ENCODE measurements around the gene SLC46A2. TPM values are rescaled to one million over a fixed set of nuclear protein-coding genes. Genes with fewer than 3 reads are reported as not detected.
A peak's percentile ranks its signal among the peaks of the same experiment; 100 is the strongest.

The SLC46A2 gene, protein sequence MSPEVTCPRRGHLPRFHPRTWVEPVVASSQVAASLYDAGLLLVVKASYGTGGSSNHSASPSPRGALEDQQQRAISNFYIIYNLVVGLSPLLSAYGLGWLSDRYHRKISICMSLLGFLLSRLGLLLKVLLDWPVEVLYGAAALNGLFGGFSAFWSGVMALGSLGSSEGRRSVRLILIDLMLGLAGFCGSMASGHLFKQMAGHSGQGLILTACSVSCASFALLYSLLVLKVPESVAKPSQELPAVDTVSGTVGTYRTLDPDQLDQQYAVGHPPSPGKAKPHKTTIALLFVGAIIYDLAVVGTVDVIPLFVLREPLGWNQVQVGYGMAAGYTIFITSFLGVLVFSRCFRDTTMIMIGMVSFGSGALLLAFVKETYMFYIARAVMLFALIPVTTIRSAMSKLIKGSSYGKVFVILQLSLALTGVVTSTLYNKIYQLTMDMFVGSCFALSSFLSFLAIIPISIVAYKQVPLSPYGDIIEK
- total RNA-seq (2014; rRNA removed): not detected in 2 replicates
- polyA plus RNA-seq (2012): not detected

DNA sequence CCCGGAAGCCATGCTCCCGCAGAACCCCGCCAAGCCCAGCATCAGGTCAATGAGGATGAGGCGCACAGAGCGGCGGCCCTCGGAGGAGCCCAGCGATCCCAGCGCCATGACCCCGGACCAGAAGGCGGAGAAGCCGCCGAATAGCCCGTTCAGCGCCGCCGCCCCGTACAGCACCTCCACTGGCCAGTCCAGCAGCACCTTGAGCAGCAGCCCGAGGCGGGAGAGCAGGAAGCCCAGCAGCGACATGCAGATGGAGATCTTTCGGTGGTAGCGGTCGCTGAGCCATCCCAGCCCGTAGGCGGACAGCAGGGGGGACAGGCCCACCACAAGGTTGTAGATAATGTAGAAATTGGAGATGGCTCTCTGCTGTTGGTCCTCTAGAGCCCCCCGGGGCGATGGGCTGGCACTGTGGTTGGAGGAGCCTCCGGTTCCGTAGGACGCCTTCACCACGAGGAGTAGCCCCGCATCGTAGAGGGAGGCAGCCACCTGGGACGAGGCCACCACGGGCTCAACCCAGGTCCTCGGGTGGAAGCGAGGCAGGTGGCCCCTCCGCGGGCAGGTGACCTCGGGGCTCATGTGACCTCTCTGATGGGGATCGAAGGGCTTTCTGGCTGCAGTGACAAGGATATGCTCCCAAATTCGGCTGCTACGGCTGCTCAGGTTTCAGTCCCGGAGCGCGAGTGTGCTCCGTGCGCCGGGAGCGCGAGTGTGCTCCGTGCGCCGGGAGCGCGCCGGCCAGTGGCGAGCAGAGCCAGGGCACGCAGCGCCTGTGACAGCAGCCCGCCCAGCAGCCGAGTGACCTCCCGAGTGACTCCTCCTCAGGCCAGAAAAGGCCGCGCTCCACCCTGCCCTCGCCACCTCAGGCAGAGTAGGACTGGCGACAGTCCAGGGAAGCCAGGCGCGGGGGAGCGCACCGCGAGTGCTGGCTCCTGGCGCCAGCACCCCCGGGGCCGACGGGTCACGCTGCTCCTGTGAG is at the start of gene SLC46A2:
SLC46A2 (minus strand) TSS at position 771 of the 976 bp plus-strand sequence; CDS start at position 576, 195 bp downstream.
- DNase-seq (ENCODE audit: low read depth): no peak

DNA sequence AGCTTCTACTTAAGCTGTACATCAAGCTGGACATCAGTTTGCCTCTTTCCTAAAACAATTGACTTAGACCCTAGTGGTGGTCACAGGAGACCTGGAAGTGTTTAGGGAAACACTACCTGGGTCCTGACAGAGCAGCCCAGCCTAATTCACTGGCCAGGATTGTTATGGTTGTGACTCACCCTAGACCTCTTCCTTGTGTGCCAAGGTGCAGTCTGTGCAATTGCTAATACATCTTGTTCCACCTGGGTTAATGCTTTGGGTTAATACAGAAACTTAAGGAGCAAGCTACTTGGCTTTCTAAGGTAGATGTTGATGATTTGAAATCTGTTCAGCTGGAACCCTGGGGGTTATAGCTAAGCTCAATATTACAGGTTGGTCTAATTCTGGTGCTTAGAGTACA is 48.7 kb upstream of the SLC46A2 start:
- DNase-seq (ENCODE audit: low read depth): no peak

DNA sequence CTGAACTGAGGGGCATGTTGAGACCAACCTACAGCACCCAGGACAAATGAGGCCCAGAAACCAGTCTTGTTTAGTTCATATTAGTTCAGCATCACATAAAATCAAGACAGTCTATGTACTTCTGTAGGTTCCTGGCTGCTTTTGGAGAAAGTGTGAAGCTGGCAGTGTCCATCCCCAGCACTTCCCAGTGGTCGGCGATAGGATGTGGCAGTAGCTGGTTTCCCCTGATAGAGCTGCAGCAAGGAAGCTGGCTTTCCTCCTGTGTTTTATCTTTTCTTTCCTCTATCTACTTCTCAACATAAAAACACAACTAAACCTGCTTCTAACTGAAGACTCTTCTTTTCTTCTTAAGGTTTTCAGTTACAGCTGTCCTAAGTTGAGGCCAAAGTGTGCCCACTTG is 43.0 kb upstream of the SLC46A2 start:
- no peak for DNase-seq (ENCODE audit: low read depth)

DNA sequence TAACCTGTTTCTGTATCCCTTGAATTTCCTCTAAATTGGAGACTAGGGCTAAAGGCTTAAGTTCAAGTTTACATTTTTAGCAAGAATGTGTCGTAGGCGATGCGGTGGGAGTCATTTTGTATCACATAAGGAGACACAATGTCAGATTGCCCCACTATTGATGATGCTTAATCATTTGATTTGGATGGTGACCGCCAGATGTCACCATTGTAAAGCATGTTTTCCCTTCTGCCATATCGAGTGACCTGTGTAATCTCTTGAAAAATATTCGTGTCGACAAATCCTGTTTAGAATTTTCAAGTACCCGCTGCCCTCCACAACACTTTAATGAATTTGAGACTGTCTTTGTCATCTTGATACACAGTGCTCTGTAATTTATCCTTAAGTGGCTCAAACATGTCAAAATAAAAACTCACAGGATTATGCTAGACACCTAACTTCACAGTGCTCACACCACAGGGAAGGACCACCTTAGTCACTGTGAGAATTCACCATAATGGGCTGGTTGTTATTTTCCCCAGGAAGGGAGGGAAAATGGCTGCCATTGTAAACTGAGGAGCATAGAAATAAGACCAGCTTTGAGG is 34.5 kb upstream of the SLC46A2 start:
- DNase-seq (ENCODE audit: low read depth): peak; percentile 38

DNA sequence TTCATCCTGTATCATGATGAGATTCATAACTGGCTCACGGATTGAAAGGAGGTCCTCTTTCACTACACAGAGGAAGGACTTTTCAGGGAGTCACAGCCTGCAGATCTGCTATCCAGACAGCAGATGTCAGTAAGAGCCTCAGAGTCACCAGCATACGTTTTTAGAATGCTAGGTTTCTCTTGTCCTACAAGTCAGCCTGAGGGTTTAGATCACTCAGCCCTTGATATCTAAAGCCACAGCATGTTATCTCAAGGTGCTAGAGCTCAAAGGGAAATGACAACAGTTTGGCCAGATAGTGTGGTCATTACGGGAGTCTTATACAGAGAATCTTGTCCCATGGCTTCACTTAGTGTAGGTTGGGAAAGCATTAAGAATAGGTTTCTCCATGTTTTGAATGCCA is 30.9 kb upstream of the SLC46A2 start:
- DNase-seq (ENCODE audit: low read depth): peak; percentile 64

DNA sequence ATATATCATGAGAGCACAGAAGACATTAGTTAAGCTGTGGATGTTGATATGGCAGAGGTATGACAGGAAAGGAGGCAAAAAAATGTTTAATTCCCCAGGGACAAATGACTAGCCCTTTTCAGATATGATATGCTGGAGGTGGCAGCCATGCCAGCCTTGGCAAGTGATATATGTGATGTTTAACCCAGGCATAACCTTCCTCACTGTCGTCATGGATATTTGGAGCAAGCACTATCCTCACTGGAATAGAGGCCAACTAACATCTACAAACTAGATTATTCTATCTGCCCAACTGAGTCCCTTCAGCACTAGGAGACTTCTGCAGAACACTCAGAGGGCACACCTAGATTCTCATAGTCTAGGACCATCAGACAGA is 27.3 kb upstream of the SLC46A2 start:
- DNase-seq (ENCODE audit: low read depth): no peak

DNA sequence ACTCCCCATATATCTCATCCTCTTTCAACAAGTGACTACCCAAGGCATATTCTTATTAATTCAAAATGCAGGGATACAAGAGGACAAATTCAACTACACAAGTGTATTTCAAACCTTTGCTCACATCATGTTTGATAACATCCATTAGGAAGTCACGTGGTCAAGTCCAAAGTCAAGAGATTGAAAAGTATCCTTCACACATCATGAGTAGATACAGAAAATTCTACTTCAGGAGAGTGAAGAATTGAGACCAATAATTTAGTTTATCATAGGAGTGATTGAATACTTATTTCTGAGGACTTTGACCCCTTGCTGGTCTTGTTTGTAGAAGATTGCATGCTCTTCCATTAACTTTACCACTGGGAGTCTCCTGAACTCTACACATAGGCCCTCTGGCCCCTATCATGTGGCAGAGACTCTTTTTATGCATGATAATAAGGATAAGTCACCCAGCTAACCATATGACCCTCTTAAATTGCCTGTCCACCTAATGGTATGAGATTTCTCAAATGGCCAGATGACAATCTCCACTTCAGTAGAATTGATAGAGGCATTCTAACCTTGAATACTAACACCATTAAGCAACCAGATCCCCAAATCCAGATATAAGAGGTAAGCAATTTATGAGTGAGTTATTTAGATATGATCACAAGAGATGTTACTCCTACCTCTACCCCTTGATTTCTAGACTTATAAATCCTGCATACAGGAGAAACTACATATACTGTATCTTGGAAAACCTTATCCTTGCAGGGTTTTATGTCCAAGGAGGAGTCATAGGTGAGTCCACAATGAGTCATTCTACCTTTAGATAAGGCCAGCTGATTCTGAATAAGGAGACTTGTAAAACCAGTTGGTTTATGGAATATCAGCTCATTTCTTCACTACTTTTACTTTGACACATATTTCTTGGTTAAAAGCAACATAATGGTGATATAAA is 26.6 kb upstream of the SLC46A2 start:
- no peak for DNase-seq (ENCODE audit: low read depth)

DNA sequence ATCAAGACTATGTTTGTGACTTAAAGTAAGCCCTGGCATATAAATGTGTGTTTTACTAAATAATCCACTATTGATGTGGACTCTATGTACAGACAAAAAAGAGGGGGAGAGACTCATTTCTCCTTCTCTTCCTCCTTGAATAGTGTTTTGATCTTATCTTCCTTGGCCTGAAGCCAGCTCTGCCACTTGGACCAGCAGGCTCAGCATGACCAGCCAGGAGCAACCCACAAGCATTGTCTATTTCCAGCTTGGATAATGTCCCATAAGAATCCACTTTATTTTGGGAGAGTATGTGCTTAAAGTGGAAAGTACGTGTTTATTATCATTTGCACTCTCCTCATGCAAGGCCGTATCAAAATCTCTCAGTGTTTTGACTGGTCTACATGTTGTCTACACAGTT is 23.8 kb upstream of the SLC46A2 start:
- no peak for DNase-seq (ENCODE audit: low read depth)

DNA sequence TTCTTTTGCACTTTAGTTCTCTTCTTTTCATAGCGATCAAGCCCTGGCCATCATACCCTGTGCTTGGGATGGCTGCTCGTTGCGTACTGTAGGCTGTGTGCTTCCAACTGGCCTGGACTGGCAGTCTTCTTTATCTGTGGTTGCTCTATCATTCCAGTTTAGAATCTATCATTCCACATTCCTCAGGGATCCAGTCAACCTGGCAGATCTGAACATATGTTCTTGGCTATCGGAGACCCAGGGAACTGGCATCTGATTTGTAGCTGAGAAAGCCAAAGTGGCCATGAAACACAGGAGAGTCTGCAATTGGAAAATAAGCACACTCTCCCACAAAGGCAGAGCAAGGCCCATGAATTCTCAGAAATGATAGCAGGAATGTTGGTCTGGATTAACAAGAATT is 22.6 kb upstream of the SLC46A2 start:
- no peak for DNase-seq (ENCODE audit: low read depth)

DNA sequence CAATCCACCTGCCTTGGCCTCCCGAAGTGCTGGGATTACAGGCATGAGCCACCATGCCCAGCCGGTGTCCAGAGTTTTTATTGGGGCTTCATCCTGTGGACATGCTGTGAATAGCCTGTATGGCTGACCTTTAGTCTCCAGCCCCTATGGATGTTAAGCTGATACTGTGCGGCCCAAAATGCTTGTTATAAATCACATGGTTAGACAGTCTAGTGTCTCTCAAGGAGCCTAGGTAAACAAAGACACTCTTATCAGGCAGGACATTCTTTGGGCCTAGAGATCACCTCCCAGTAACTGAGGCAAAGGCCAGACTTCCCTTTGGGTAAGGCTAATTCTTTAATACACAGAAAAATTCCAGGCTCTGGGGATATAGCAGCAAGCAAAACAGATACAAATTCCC is 22.0 kb upstream of the SLC46A2 start:
- no peak for DNase-seq (ENCODE audit: low read depth)

DNA sequence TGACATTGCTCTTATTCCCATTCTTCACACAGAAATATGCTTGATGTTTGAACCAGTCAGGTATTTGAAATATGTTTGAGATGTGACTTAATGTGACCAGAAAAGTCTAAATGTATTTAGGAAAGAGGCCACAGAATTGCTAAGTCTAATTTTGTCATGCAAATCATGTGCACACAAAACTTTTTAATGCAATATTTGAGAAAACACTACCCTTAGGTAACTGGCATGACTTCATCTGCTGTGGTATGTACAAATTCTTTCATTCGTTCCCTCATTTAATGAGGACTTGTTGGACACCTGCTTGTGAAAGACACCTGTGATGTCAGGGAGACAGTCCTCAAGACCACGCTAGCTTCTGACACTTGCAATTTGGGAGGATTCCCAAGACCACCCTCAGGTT is 21.1 kb upstream of the SLC46A2 start:
- no peak for DNase-seq (ENCODE audit: low read depth)

DNA sequence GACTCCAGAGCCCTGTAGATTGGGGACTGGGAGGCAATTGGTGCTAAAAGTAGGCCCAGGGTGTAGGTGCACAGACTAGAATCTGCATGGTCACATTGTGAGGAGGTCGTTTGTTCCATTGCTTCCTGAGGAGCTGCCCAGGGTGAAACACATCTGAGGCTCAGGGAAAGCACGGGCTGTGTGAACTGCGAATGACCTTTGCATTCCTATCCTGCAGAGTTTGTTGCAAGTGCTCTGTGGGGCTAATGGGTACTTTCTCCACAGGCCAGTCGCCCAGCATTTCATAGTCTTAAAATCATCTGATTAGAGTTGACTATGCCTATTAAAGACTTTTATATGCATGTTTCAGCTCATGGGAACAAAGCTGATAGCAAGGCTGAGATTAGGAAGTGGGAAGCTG is 14.4 kb upstream of the SLC46A2 start:
- DNase-seq (ENCODE audit: low read depth): no peak

DNA sequence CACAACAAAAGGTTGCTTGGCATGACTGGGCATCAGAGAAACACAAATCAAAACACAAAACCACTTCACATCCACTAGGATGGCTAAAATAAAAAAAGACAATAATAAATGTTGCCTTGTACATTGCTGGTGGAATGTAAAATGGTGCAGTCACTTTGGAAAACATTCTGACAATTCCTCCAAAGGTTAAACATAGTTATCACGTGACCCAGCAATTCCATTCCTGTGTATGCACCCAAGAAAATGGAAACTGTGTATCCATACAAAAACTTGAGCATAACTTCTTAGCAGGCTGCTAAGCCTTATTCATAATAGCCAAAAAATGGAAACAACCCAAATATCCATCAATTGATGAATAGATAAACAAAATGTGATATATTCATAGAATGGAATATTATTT is 10.2 kb upstream of the SLC46A2 start:
- no peak for DNase-seq (ENCODE audit: low read depth)

DNA sequence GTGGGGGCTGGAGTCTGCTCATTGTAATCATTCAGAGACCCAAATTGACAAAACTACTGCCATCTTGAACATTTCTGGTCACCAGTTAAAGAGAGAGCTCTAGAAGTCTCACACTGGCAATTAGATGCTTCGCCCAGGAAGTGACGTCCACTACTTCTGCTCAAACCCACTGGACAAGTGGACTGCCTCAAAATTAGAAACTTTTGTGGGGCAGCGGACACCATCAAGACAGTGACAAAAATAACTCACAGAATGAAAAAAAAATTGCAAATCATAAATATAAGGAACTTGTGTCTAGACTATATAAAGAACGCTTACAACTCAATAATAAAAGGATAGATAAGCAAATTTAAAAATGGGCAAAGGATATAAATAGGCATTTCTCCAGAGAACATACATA is 9.8 kb upstream of the SLC46A2 start:
- DNase-seq (ENCODE audit: low read depth): no peak

DNA sequence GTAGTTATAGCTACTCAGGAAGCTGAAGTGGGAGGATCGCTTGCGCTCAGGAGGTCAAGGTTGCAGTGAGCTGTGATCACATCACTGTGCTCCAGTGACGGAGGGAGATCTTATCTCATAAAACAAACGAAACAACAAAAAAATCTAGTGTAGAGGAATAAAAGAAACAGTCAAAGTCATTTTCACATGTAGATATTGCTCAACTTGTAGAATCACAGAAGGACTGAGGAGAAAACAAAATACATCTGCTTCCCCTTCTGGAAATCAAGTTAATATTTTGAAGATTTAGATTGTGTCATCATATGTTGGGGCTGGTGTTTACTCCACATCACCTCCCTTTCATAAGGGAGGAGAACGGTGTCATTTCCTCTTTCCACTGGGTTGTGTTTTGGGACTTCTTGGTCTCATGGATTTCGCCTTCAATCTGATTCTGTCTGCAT is 8.2 kb upstream of the SLC46A2 start:
- DNase-seq (ENCODE audit: low read depth): no peak

DNA sequence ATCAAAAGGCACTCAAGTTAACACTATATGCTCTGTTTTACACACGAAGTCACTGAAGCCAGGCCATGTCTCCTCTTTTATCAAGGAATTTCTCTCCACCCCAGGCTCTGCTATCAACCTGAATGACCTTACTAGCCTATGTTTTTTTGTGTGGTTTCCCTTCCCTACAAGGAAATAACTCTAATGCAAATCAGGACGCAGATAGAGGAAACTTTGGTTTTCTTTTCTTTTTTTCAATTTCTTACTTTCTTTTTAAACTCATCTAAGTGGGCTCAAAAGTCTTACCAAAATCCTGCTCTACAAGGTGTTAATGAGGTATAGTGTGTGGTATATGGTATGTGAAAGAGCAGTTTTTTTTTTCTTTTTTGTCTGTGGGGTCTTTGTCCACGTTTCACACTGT is 5.5 kb upstream of the SLC46A2 start:
- no peak for DNase-seq (ENCODE audit: low read depth)

DNA sequence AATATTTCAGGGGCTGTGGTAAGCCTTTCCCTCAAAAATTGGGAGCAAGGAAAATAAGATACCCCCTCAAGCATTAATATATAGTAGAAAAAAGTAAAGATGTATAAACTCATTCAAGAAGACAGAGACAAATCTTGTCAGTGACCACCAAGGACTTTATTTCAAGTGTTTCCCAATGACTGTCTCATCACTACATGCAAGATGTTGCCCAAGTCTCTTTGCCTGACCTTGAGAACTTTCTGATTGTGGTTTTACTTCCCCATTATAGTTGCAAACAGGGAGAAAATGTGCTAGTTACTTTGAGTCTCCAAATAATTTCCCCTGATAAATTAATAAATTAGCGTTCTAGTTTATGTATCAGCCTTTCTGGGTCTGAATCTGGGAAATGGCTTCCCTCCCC is 4.0 kb upstream of the SLC46A2 start:
- peak; percentile 17 for DNase-seq (ENCODE audit: low read depth)

DNA sequence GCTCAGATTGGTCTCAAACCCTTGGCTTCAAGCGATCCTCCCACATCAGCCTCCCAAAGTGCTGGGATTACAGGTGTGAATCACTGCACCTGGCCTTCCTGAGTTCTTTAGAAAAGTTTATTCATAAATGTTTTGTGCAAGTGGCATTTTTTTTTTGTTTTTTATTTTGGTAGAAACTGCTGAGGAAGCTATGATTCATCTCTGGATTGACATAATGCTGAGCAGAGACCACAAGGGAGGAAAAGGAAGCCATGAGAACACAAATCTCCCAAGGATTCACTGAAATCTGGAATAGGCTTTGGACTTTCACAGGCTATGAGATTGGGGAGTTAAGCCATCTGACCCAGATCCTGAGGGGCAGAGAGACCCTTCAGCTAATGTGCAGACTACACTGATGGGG is 3.4 kb upstream of the SLC46A2 start:
- DNase-seq (ENCODE audit: low read depth): peak; percentile 45

DNA sequence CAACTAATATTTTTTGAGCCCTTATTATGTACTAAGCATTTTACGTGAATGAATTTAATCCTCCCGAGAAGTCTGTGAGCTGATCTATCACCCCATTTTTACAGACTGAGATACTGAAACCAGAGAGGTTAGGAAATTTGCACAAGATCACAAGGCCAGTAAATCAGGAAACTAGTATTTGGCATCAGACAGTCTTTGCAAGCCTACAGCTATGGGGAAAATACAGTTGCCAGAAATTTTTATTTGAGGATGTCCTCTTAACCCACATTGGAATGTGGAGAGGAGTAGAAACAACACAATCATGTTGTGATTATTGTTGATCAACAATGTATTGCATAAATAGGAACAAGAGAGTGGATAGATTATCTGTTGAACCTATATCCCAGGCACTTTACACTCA is 2.3 kb upstream of the SLC46A2 start:
- no peak for DNase-seq (ENCODE audit: low read depth)

DNA sequence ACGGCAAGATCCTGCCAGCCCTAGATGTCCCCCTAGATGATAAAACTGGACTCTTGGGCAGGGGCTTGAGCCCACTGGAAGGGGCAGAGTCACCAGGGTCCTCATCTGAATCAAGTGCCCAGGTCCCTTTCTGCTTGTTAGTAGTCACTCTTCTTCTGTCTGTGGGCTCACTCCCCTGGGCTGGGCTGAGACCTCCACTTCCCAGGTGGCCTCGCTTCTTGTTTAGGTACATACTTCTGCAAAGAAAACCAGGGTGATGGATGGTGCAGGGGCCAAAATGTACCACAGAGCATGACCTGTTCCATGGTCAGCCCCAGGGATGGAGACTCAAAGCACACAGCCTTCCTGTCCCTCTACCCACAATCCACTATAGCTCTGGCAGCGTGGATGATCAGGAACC is 845 bp upstream of the SLC46A2 start:
- no peak for DNase-seq (ENCODE audit: low read depth)

DNA sequence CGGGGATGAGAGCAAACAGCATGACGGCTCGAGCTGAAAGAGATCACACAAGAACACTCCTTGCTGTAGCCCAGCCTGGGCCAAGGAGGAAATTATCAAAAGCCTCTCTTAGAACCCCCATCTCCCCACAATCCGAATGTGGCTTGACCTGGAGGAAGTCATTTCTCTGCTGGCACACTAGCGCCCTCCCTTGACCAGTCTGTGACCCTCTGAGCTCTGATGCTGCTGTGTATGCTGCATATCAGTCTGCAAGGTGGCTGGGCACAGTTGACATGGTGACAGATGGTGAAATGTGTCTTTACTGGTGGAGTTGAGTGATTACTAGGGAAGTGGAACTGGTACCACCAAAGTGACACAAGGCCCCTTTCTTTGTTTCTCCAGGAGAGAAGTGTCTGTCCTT is 3.3 kb downstream of the SLC46A2 start:
- DNase-seq (ENCODE audit: low read depth): no peak

Measured in LHCN-M2 (cell line).